Mucosa of gallbladder (tissue), 1 donor: ENCODE measurements around the gene RNF103. TPM values are rescaled to one million over a fixed set of nuclear protein-coding genes. Genes with fewer than 3 reads are reported as not detected.
"Not testable (repeated sequence)": the region's sequence is repeated elsewhere in the genome, so short reads cannot be mapped to it uniquely, and the experiment has no call there.

Experiments
- DNase-seq: peaks from one replicate; pipeline ENCODE4 v3.0.0-alpha.2; 2020; ENCODE audit warnings: low spot score
- total RNA-seq: library from RNA; stranded (reverse); gene quantifications from one replicate; pipeline ENCODE4 v1.2.1, GENCODE V29; 2021
- donor health status: DM: no; HTN: no; CAD: no.

RNF103 gene
- 93.3 TPM for total RNA-seq

DNA sequence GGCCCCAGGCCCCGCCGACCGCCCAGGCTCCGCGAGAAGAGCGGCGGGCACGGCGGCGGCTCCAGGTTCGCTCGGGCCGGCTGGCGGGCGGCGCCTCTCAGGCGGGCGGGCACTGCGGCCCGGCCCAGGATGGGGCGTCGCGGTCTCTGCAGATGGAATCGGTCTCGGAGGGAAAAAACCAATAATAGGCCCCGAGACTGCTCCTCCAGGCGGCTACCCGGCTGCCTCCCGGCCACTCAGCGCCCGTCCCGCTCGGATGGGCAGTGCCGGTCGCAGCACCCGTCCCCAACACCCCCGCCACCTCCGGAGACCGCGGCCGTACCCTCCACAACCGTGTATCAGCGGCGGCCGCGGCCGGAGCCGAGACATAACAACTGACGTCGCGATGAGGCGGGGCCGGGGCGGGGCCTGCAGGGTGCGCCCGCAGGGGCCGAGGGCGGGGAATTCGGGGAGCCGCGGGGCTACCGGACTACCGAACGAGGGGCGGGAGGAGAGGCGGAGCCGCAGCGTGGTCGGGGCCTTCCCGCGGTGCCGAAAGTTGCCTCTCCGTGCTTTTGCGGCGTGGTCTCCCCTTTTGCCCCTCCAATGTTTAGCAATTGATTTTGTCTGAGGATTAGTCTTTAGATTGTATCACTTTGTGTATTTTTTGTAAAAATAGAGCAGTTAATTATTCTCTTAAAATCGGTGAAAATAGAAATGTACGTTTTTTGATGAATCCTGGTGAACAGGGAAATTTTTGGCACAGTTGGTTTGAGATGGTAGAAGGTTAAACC is at the start of gene RNF103:
RNF103 (minus strand) TSS at position 372 of the 773 bp plus-strand sequence. CDS start 979 bp downstream, outside the sequence.
- peak; percentile 96 for DNase-seq

GRCh38 chr2:86673011-86673410 is 49.3 kb upstream of the RNF103 start:
- no peak for DNase-seq

DNA sequence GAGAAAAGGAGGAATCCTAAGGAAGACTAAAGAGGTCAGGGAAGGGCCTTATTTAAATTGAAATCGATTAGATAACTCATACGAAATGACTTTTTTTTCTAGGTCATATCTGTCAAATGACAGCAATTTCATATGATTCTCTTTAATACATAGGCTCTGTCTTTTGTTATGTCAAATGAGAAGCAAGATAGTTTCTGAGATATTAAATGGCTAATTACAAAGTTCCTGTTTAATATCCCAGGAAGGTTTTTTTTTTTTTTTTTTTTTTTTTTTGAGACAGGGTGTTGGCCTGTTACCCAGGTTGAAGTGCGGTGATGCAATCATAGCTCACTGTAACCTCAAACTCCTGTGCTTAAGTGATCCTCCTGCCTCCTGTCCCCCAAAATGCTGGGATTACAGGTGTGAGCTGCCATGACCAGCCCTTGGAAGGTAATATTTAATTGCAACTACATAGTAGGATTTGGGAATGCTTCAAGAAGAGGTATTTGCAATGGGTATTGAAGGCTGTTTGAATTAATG is 48.4 kb upstream of the RNF103 start:
- no peak for DNase-seq

GRCh38 chr2:86671337-86671981 is 47.8 kb upstream of the RNF103 start:
- DNase-seq = peak; percentile 44

DNA sequence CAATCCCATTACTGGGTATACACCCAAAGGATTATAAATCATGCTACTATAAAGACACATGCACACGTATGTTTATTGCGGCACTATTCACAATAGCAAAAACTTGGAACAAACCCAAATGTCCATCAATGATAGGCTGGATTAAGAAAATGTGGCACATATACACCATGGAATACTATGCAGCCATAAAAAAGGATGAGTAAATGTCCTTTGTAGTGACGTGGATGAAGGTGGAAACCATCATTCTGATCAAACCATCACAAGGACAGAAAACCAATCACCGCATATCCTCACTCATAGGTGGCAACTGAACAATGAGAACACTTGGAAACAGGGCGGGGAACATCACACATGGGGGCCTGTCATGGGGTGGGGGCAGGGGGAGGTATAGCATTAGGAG is 45.7 kb upstream of the RNF103 start:
- not testable (repeated sequence) for DNase-seq

- no peak for DNase-seq
These were observed 37.7 kb upstream of the RNF103 start for GRCh38 chr2:86661333-86661732.

- DNase-seq = no peak
These were observed 26.5 kb upstream of the RNF103 start for GRCh38 chr2:86650188-86650587.

GRCh38 chr2:86649119-86649947 is 25.7 kb upstream of the RNF103 start:
- peak; percentile 55 for DNase-seq

GRCh38 chr2:86648681-86649080 is 25.0 kb upstream of the RNF103 start:
- no peak for DNase-seq

GRCh38 chr2:86646865-86647264 is 23.2 kb upstream of the RNF103 start:
- DNase-seq = no peak

- DNase-seq = no peak
These were observed 22.7 kb upstream of the RNF103 start for GRCh38 chr2:86646329-86646728.

DNA sequence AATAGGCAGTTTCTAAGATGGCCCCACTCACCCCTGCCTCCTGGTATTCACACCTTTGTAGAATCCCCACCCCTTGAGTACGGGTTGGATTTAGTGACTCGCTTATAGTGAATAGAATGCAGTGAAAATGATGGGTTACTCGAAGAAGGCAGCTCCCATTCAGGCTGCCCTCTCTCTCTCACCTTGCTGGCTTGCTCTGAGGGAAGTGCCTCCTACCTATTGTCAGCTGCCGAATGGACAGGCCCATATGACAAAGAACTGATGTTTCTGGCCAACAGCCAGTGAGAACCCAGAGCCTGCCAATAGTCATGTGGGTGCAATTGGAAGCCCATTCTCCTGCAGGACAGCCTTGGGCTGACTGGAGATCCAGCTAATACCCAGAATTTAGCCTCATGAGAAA is 22.1 kb upstream of the RNF103 start:
- no peak for DNase-seq

DNA sequence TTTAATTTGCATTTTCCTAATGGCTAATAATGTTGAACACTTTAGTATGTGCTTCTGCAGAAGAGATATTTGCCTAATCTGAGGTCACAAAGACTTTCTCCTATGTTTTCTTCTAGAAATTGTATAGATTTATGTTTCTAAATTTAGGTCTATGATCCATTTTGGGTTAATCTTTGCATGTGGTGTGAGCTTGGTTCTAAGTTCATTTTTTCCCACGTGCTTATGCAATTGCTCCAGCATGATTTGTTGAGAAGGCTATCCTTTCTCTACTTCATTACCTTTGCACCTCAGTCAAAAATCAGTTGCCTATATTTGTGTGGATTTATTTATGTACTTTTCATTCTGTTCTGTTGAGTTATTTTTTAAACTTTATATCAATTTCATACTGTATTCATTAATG is 15.0 kb upstream of the RNF103 start:
- DNase-seq = no peak

DNA sequence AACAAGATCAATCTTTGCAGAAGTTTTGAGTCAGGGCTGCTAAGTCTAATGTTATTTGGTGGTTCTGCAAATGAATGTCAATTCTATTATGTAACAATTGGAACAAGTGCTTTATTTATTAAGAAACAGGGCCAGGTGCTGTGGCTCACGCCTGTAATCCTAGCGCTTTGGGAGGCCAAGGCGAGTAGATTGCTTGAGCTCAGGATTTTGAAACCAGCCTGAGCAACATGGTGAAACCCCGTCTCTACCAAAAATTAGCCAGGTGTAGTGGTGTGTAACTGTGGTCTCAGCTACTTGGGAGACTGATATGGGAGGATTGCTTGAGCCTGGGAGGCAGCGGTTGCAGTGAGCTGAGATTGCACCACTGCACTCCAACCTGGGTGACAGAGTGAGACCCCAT is 13.2 kb upstream of the RNF103 start:
- no peak for DNase-seq

- no peak for DNase-seq
These were observed 10.7 kb upstream of the RNF103 start for GRCh38 chr2:86634352-86634751.

GRCh38 chr2:86633155-86633651 is 9.5 kb upstream of the RNF103 start:
- no peak for DNase-seq

GRCh38 chr2:86632672-86633071 is 9.0 kb upstream of the RNF103 start:
- DNase-seq = no peak

- no peak for DNase-seq
These were observed 8.3 kb upstream of the RNF103 start for GRCh38 chr2:86631846-86632485.

- DNase-seq = no peak
These were observed 4.4 kb upstream of the RNF103 start for GRCh38 chr2:86628091-86628522.

DNA sequence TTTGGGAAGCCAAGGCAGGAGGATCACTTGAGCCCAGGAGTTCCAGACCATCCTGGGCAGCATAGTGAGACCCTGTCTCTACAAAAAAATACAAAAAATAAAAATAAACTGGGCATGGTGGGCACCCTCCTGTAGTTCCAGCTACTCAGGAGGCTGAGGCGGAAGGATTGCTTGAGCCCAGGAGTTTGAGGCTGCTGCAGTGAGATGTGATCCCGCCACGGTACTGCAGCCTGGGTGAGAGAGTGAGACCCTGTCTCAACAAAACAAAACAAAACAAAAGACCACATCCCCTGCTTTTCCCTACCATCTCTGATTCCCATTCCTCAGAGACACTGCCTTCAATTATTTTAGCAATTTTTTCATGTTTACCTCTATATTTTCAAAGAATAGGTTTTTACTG is 3.9 kb upstream of the RNF103 start:
- no peak for DNase-seq

DNA sequence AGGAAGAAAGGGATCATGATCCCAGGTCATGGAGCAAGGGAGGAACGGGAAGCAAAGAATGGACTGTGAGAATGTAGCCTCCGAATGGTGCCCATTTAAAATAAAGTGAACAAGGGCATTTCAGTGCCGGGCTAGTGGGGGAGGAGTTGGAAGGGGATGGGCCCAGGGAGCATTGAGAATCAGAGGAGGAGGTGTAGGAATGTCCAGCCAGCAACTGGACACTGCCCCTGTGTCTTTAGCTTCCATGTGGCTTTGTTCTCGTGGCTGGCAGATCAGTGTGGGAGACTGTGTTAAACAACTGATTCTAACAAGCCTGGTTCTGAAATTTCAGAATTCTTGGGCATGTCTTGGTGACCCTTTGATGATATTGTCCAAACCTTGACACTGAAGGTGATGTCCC is 1.4 kb upstream of the RNF103 start:
- DNase-seq = no peak

GRCh38 chr2:86624267-86624547 is 542 bp upstream of the RNF103 start:
- DNase-seq = no peak
